Left cardiac atrium (tissue), 4 donors: Measurements from ENCODE around the gene AFG3L2. TPM values are rescaled to one million over a fixed set of nuclear protein-coding genes. Genes with fewer than 3 reads are reported as not detected.

Experiments
- ATAC-seq, 2 donors: fragments of 200-7000 bp; cut with Tn5 transposase; one replicate each; pipeline ENCODE4 v1.9.1; 2020; ENCODE audit warnings: mild to moderate bottlenecking in 2 of 2, moderate library complexity in 2 of 2
- DNase-seq: peaks from one replicate; pipeline ENCODE4 v3.0.0-alpha.2; 2020
- intact Hi-C, 2 donors: fragments of 100-400 bp; cut with DNase I; formaldehyde crosslinking; loops; one replicate each; pipeline versions ENCODE4 v1.14.1 to v1.15.1; 2022 to 2023
- total RNA-seq, 2 donors: library from RNA; stranded (reverse); fragmentation: NEBNext Ultra II Directional; extraction: Animal tissue kit (Norgen Biotek cat#: 25700); gene quantifications; one replicate each; pipeline ENCODE4 v1.2.1, GENCODE V29; 2021
- donor health status: DM: no; HTN: yes; CAD: no.
- donor health status: DM: no; HTN: yes; CAD: no; lungs with severe emphysema.
- donor health status: DM: yes; HTN: yes; CAD: no.
- donor health status: Dilated cardiomyopathy.

Gene AFG3L2
- total RNA-seq, 2 donors from 2014 or later = 62.5 to 92.2 TPM

- intact Hi-C loops = no loop called here
- DNase-seq = no peak
These were observed 64.1 kb downstream of the AFG3L2 start for GRCh38 chr18:12312976-12313375.

DNA sequence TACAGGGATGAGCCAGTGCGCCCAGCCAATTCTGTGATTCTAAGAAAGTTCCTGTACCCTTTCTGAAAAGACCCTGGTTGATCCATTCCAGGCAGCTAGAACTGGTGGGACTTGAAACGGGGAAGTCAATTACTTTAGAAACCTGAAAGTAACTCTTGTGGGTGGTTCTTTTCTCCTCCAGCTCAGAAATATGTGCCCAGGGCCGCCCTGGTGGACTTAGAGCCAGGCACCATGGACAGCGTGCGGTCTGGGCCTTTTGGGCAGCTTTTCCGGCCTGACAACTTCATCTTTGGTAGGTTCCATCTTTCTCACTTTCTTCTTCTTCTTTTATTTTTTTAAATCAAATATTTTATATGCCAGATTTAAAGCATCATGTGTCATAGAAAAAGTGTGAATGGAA is 66.3 kb downstream of the AFG3L2 start:
- intact Hi-C loops = no loop called here
- ATAC-seq (no peak), DNase-seq (no peak)

More at GRCh38 chr18:12312976-12313375, 64.1 kb downstream of the AFG3L2 start:
- no peak for ATAC-seq

- no peak for ATAC-seq
- intact Hi-C loops = no loop called here
- no peak for DNase-seq
These were observed 67.3 kb downstream of the AFG3L2 start for GRCh38 chr18:12309683-12310198.

DNA sequence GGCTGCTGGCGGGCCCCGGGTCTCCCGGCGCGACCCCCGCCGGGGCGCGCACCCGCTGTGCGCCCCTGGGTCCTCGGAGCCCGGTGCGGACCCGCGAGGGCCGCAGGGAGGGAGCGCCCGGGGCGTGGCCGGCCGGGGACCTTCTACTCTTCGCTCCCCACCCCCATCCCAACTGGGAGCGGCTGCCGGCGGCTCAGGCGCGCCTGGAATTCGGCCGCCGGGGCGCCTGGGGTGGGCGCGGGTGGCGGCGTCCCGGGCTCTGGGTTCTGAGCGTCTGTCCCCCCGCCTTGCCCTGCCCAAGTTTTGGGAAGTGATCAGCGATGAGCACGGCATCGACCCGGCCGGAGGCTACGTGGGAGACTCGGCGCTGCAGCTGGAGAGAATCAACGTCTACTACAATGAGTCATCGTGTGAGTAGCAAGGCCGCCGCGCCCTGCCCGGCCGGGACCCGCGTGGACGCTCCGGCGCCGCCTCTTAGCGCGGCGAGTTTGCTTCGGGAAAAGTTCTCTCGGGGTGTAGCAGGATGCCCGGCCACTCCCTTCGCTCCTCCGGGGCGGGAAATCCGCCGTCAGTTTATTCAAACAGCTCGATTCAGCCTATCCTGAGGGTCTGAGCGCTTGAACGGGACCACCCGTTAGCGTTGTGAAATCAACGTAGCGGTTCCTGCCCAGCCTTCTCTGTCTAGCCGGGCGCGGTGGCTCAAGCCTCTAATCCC is 68.5 kb downstream of the AFG3L2 start:
- DNase-seq = peak; percentile 94
- intact Hi-C loops = no loop called here
- peak; percentile 74 to 85 for ATAC-seq

DNA sequence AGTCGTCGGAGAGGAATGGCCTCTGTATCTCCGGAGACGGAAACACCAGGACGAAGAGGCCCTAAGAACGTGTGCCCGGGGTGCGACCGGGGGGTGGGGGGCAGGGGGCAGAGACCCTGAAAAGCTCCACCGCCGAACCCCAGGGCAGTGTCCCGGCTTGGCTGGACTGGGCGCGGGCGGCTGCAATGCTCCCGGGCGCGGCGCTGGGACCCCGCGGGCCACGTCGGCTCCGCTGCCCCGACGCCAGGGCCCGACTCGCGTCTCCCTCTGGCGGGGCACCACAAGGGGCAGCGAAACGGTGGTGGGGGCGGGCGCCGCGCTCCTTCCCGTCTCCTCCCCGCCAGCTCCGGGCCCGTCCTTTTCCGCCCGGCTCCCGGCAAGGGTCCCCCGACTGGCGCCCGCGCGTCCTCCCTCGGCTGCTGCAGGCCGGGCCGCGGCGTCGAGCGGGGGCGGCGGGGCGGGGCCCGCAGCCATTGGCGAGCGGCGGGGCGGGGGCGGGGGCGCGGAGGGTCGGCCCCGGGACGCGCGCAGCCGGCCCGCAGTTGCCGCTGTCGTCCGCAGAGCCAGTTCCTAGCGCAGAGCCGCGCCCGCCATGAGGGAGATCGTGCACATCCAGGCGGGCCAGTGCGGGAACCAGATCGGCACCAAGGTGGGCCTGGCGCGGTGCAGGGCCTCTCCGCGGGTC is 69.2 kb downstream of the AFG3L2 start, which contains the start of gene TUBB6:
Gene TUBB6 (plus strand): TSS at position 541 of the 685 bp plus-strand sequence. CDS start 52 bp downstream, at position 593.
- intact Hi-C loops = no loop called here
- DNase-seq (peak; percentile 88), ATAC-seq (peak; percentile 77 to 85)

DNA sequence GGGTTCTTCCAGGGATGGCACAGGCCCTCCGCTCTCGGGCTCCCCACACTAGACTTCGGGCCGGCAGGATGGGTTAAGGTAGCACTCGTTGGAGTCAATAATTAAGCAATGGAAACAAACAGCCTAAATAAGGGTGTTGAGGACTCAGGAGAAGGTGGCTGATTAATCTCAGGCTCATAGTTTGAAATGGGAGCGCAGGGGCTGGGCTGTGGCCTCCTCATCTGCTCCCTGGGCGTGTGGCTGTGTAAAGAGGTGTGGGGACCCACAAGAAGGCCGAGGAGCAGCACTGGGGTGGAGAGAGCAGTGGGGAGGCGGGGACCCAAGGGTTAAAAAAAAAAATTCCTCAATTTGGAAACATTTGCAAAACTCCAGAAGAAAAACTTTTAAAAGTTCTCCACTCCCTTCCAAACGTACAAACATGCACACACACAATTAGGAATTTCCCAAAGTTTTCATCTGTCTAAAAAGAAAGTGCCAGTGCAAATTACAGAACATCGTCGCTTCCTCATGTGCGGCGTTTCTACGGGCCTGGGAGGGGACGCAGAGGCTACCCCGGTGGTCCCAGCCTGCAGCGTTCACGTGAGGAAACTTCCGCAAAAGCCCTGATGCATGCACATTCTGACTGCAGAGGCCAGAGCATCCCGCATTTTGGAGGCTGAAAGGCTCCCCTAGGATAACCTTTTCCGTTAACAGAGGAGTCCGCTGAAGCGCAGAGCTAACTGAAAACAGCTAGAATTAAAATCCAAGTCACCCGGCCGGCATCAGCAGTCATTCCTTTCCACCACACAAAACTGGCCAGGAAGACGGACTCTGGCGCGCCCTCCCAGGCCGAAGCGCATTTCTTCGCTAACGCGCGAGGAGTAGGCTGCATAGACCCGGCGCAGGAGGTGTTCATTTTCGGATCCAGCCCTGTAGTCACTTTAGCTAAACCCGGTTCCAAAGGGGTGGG is 70.0 kb downstream of the AFG3L2 start:
- ATAC-seq (peak; percentile 46 to 52), DNase-seq (peak; percentile 70)
- intact Hi-C loops = no loop called here

- intact Hi-C loops = no loop called here
- ATAC-seq = no peak
- no peak for DNase-seq
These were observed 70.9 kb downstream of the AFG3L2 start for GRCh38 chr18:12305930-12306629.

DNA sequence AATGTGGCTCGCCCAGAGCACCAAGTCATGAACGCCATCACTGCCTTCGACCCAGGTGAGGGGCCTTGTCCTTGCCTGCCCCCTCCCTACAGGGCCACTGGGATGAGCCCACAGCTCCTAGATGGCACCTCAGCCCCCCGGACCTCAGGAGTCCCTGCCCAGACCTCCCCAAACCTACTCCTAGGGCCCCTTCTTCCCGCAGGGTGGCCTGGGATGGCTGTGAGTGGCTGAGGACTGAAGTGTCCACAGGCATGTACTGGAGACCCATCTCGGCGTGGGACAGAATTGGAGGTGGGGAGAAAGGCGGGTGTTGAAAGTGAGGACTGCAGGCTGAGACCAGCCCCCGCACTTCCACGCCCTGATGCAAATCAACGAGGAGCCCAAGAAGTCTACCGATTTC is 71.8 kb downstream of the AFG3L2 start:
- DNase-seq (no peak), ATAC-seq (no peak)
- intact Hi-C loops = no loop called here

DNA sequence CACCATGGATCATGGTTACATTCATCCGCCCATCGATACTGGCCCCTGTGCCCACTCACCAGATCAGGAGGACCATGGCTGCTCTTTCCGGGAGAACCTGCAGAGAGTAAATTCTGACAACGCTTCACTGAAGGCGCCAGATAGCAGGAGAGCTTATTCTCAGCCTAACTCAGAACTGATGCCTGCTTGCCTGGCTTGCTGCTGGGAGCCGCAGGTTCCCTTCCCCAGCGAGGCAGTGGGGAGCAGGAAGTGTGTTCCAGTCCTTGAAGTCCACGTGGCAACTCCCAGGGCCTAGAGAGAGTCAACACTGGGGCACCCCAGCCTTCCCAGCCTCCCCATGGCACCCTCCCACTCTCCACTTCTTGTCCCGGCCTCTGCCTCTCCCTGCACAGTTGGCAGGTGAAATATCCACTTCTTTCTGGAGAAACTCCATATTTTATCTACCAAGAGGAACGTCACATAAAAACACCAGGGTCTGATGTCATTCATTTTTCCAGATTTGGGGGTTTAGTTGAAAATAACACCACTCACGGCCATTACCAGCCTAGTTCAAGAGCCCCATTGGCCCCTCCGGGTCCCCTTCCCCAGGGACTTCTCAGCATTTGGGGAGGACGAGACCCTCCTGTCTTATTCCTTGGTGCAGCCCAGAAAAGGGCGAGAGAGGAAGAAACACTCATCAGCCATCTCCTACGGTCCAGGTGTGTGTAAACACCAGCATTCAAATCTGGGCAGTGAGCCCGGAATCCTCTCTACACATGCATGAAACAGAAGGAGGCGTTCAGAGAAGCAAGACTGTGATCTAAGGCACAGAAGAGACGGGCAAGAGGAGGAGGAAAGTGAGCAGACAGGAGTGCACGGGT is 72.4 kb downstream of the AFG3L2 start:
- DNase-seq (no peak), ATAC-seq (no peak)
- intact Hi-C loops = no loop called here

DNA sequence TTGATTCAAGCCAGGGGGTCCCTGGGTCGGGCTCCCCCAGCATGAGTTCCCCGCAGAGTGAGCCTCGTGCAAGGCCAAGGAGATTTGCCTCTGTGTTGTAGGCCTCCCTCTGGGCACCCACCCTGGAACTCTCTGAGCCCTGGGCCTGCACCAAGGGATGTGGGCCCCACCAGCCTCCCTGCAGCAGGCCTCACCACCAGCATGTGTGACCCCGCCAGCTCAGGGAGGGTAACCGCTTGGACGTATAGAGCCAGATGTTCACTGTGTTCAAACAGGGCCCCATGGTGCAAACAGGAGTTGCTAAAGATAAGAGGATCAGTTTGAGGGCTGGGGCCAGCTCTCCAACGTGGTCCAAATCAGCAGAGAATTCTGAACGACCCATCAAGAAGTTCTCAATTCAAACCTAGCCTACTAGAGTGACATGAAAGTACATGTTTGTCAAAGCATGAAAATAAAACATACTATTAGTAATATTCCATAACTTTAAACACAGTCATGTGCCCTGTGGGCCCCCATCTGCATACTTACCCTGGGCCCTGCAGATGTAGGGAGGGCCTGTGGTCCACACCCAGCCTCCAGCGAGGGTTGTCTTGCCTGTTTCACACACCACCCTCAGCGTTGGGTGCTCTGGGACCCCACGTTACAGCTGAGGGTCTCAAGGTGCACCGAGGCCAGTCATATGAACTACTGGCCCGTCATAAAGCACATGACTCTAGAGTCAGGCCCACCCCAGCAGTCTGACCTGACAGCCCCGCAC is 74.5 kb downstream of the AFG3L2 start:
- intact Hi-C loops = no loop called here
- ATAC-seq = no peak
- DNase-seq = no peak

DNA sequence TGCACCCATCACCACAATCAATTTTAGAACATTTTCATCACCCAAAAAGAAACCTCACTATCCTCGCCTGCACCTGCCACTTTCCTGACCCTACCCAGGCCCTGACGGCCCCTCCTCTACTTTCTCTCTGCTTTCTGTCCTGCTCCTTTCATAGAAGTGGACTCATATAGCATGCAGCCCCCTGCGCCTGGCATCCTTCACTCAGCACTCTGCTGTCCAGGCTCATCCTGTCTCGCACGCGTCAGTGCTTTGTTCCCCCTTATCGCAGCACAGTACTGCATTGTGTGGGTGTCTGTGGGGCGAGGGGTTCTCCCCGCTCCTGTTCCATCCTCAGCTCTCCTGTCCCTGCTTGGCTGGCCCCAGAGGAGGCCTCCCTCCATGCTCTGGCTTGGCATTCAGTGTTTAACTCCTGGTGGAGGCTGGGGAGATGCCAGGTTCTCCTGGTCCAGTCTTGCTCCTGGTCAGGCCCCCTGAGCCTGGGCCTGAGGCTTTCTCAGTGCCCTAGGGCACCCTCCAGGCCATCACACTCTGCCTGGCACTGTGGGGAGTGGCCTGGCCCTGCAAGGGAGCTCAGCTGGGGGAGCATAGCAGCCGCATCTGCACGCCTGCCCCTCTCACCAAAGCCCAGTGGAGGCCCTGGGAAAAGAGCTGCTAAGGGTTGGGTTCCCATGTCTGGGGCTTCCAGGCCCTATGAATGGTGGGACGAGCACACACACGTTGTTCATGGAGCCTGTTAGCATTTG is 75.6 kb downstream of the AFG3L2 start:
- no peak for ATAC-seq
- intact Hi-C loops = no loop called here
- DNase-seq = no peak

DNA sequence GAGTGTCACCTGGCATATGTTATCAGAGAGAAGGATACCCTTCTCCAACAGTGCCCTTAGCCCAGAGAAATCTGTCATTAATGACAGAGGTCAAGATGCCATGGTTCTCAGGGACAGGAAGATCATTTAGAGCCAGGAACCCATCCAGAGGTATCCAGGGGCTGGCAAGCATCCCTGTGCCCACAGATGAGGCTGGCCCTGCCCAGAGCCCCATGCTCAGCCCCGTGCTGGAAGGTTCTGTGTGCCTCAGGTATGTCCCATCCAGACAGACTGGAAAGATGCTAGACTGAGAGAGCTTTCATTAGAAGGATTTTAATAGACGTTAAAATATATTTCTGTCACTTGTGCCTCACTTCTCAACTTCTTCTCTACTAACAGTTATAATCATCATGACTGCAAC is 77.2 kb downstream of the AFG3L2 start:
- no peak for DNase-seq
- intact Hi-C loops = no loop called here

DNA sequence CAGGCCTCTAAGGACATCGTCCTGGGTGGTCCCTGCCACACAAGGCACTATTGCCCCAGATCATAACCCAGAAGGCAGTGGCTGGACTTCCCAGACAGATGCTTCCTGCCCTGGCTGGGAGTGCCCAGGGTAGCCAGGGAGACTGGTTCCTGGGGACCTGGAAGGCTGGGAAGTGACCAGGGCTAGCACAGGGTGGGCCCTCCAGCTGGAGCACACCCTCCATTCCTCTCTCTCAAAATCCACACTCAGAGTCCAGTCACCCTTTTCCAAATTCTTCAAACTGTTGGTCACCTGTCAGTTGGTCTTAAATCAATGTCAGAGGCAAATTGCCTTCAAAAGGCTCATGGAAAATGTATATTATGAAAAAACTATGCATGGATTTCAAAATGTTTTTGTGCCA is 80.6 kb downstream of the AFG3L2 start:
- ATAC-seq = no peak
- intact Hi-C loops = no loop called here
- no peak for DNase-seq

More for the DNA sequence above, 77.2 kb downstream of the AFG3L2 start:
- ATAC-seq = no peak

GRCh38 chr18:12296087-12296403 is 81.0 kb downstream of the AFG3L2 start:
- DNase-seq = no peak

DNA sequence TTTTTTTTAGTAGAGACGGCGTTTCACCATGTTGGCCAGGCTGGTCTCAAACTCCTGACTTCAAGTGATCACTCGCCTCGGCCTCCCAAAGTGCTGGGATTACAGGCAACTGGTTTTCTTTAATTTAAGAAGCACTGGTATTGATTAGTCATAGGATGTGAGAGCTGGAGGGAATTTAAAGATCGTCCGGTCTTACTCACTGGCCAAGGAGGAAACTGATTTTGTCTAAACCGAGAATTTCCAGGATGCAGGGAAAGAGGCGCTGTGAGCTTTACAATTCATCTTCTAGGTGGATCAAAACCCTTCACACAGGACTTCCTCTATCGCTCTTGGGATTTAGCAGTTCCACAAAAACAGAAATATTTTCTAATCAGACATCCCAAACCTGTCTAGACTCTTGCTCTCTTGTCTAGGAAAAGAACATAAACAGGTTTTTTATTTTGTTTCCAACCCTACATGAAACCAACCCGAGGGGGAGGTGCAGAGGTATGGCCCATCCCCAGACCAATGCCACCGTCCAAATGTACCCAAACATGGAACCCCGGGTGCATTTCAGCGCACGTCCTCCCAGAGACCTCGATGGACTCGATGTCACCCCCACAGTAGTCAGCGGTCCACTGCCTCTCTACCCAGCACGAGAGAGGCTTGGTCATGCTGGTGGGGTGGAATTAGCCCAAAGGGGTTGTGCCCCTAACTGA is 81.5 kb downstream of the AFG3L2 start:
- no peak for ATAC-seq
- intact Hi-C loops = no loop called here
- DNase-seq = no peak

More at GRCh38 chr18:12296087-12296403, 81.0 kb downstream of the AFG3L2 start:
- intact Hi-C loops = no loop called here
- no peak for ATAC-seq

- DNase-seq = no peak
- no peak for ATAC-seq
- intact Hi-C loops = no loop called here
These were observed 83.2 kb downstream of the AFG3L2 start for GRCh38 chr18:12293831-12294230.
